GM12891 (cell line): ENCODE measurements around the gene CDK9. TPM values are rescaled to one million over a fixed set of nuclear protein-coding genes. Genes with fewer than 3 reads are reported as not detected.

Source experiments
- DNase-seq: peaks from one replicate; pipeline ENCODE4 v3.0.0; 2011; ENCODE audit warnings: low spot score; ENCODE audit not compliant: insufficient read length
- FAIRE-seq: peaks from 2 replicates; lab custom pipeline; 2011; peaks lifted over from hg19 to GRCh38; lab: Jason Lieb, UNC
- PAX5 ChIP-seq: IDR thresholded peaks from 2 replicates; pipeline ENCODE4 v1.6.1; 2011; ENCODE audit warnings: low read length, moderate library complexity, mild to moderate bottlenecking; ENCODE audit not compliant: insufficient read depth, severe bottlenecking
- POLR2A ChIP-seq: IDR thresholded peaks from 2 replicates; pipeline ENCODE4 v1.6.1; 2011; ENCODE audit warnings: low read depth, low read length, control low read depth
- POLR2AphosphoS5 ChIP-seq: IDR thresholded peaks from 2 replicates; pipeline ENCODE4 v1.6.1; 2011; ENCODE audit warnings: low read depth, low read length, control low read depth
- POU2F2 ChIP-seq: IDR thresholded peaks from 2 replicates; pipeline ENCODE4 v1.6.1; 2011; ENCODE audit warnings: low read depth, mild to moderate bottlenecking, control low read depth, low read length, moderate library complexity
- SPI1 ChIP-seq: IDR thresholded peaks from 2 replicates; pipeline ENCODE4 v1.6.1; 2011; ENCODE audit warnings: low read depth, low read length, control low read depth
- TAF1 ChIP-seq: IDR thresholded peaks from 2 replicates; pipeline ENCODE4 v1.6.1; 2011; ENCODE audit warnings: low read depth, low read length, control low read depth
- polyA plus RNA-seq: library from polyadenylated mRNA; unstranded; fragments of >200 nt; gene quantifications from one replicate; pipeline ENCODE4 v1.2.1, GENCODE V29; 2012; ENCODE audit warnings: low read depth, missing spikeins, inconsistent platforms; ENCODE audit not compliant: missing spikeins

Gene CDK9
- 48.5 TPM for polyA plus RNA-seq

DNA sequence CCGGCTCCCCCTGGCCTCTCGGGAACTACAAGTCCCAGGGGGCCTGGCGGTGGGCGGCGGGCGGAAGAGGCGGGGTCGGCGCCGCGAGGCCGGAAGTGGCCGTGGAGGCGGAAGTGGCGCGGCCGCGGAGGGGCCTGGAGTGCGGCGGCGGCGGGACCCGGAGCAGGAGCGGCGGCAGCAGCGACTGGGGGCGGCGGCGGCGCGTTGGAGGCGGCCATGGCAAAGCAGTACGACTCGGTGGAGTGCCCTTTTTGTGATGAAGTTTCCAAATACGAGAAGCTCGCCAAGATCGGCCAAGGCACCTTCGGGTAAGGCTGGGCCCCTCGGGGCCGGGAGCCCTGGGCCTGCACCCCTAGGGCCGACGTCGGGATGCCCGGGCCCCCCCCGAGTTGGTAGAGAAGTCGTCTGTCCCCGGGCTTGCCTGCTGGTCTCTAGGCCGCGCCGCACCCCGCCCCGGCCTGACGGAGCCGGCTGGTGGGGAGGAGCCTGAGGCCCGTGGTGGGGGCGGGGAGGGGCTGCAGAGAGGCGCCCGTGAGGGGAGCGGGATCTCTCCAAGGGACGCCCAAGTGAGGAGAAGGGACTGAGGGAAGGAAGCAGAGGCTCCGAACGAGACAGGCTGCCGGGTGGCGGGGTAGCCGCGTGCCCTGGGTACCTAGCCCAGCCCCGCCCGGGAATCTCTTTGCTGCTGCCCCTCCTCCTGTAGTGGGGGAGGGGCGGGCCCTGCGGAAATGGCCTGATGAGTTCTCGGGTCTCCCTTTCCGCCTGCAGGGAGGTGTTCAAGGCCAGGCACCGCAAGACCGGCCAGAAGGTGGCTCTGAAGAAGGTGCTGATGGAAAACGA, at the start of gene CDK9:
CDK9 (plus strand) TSS at position 102 of the 840 bp plus-strand sequence; CDS start at position 217, 115 bp downstream.
- TF ChIP-seq POU2F2 (no peak), SPI1 (peak; percentile 1; the same call in 1 of the 2 replicates), POLR2A (0 out of 2 replicates have a peak, but pooled peaks have one; percentile 14), PAX5 (no peak), POLR2AphosphoS5 (no peak), TAF1 (peak; percentile 26; the same call in 1 of the 2 replicates)
- FAIRE-seq (peak; percentile 95), DNase-seq (peak; percentile 90)

DNA sequence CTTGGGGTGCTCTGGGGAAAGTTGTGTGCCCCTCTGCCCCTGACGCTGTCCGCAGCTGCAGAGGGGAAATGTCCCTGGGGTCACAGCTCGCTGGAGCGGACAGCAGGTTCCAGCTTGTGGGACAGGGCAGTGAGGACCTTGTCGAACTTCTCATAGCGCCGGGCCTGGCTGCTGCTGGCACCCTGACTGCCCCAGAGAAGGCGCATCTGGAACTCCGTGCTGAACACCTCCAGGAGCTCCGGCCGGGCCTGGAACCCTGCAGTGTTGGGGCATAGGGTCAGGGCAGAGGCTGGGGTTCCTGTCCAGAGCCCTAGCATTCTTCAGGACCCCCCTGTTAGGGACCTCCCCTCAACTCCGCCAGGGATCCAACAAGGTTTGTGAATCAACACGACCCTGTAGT, 47.2 kb upstream of the CDK9 start:
- TF ChIP-seq POLR2AphosphoS5 (no peak), PAX5 (no peak), TAF1 (no peak), POLR2A (no peak), SPI1 (no peak), POU2F2 (no peak)
- FAIRE-seq (no peak), DNase-seq (no peak)

DNA sequence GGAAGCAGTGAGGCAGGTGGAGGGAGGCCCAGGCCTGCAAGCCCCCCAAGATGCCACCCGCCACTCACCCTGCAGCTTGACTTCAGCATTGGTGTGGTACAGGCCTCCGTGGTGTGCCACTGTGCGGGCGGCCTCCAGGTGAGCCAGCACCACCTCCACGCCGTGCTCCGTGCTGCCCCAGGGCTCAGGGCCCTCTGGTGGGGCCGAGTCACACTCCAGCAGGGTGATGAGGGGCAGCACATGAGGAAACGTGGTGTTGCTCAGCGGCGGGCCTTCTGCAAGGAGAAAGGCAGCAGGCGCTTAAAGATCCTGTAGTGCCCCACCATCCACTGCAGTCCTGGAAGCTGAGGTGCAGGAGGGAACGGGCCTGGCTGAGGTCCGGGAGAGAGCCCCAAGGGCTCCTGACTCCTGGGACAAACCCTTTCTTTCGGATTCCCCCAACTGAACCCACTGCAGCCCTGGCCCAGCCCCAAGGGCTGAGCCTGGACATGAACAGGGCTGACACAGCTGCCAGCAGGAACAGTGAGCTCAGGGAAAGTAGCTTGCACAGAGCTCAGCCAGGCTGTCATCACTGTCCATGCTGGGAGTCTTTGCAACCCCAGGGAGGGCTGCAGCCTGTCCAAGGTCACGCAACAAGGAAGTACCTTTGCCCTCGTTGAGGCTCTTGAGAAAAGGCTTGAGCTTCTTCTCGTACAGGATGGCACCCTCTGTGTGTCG, 46.1 kb upstream of the CDK9 start:
- FAIRE-seq (no peak), DNase-seq (no peak)
- no peak for TF ChIP-seq POU2F2
- TF ChIP-seq TAF1: no peak
- no peak for TF ChIP-seq POLR2AphosphoS5
- TF ChIP-seq SPI1: no peak
- TF ChIP-seq POLR2A: no peak
- no peak for TF ChIP-seq PAX5

DNA sequence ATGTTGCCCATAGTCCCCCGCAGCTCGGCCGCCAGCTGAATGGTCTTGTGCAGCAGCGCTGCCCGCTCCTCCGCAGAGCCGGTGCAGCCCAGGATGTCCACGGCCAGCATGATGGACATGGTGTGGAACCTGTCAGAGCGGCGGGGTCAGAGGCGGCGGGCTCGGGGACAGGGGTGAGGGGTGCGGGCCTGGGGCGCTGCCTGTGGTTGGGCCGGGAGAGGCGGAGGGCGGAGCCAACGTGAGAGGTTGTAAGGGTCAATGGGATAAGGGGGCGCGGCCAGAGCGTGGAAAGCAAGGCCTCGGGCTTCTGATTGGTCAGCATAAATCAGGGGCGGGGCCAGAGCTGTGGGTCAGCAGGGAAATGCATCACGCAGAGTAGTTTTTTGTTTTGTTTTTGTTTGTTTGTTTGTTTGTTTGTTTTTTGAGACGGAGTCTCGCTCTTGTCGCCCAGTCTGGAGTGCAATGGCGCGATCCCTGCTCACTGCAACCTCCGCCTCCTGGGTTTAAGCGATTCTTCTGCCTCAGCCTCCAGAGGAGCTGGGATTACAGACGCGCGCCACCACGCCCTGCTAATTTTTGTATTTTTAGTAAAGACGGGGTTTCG, 43.9 kb upstream of the CDK9 start:
- DNase-seq (no peak), FAIRE-seq (no peak)
- no peak for TF ChIP-seq TAF1
- TF ChIP-seq POLR2A: no peak
- no peak for TF ChIP-seq PAX5
- no peak for TF ChIP-seq POU2F2
- TF ChIP-seq POLR2AphosphoS5: no peak
- no peak for TF ChIP-seq SPI1

DNA sequence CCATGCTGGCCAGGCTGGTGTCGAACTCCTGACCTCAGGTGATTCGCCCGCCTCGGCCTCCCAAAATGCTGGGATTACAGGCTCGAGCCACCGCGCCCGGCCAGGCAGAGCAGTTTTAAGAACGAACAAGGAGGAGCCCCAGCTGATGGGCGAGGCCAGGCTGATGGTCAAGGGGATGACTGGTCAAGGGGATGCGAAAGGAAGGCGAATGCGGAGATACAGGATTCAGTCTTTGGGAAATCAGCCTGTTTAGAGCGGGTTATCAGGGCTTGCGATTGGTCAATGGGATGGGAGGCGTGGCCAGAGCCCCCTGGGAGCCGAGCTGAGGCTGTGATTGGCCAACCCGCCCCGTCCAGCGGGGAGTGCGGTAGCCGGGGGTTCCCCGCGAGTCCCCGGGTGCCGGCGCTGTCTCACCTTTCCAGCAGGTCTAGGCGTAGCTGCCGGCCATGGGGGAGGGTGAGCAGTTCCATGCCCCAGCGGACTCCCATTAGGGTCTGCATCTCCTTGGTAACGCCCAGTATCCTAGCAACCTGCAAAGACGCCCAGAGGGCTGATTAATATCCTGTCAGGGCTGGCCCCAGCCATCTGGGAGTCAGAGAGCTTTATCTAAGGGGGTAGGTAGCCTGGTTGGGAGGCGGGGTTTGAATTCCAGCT, 43.3 kb upstream of the CDK9 start:
- no peak for TF ChIP-seq TAF1
- TF ChIP-seq POLR2AphosphoS5: no peak
- TF ChIP-seq POU2F2: no peak
- no peak for TF ChIP-seq SPI1
- no peak for TF ChIP-seq POLR2A
- TF ChIP-seq PAX5: no peak
- DNase-seq (no peak), FAIRE-seq (no peak)

DNA sequence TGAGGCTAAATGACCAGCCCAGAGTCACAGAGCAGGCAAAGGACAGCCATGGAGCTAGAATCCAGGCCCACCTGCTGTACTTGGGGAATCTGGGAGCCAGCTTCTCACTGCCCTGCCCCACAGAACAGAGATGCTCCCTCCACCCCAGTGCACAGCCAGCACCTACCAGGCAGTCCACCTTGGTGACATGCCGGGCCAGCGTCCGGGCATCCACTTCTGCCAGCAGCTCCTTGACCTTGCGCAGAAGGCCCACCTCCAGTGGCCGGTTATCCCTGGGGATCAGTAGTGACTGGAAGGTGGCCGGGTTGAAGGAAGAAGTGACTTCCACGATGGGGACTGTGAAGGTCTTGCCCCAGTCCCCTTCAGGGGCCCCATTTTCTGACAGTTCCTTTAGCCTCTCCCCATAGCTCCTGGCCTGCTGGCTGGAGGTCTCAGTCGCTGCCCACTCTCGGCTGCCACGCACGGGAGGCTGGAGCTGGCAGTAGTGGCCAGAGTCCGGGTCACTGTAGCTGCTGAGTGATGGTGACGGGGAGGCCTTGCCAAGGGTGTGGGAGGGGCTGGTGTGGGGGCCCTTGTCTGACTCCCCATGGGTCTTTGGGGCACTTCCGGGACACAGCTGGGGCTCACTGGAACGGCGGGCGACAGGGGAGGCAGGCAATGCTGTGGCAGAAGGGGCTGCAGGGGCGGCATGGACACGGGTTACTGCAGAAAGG, 41.3 kb upstream of the CDK9 start:
- TF ChIP-seq POU2F2 (no peak), PAX5 (no peak), POLR2AphosphoS5 (no peak), SPI1 (no peak), POLR2A (no peak), TAF1 (no peak)
- FAIRE-seq: no peak
- no peak for DNase-seq

DNA sequence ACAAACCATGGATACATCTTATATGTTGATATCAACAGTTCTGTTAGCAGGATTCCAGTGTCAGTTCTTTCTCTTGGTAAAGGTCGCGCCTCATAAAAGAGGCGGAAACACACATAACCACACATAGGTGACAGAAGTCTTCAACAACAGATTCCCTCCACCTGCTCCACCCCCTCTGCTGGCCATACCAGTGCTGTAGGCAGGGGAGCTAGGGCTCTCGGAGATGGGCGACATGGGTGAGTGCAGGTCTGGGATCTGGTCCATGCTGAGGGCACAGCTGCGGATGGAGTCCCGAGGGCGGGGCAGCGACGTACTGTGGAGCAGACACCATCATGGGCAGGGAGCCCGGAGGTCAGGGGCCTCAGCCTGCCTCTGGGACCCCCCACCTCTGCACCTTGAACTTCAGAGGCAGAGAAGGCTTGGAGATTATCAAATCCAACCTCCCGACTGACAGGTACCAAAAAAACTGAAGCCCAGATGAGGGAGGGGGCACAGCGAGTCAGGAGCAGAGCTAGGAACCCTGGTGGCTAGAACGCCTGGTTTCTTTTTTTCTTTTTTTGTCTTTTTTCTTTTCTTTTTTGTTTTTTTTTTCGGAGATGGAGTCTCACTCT, 38.8 kb upstream of the CDK9 start:
- FAIRE-seq: no peak
- no peak for DNase-seq
- no peak for TF ChIP-seq TAF1
- TF ChIP-seq POU2F2: no peak
- no peak for TF ChIP-seq POLR2AphosphoS5
- no peak for TF ChIP-seq POLR2A
- TF ChIP-seq PAX5: no peak
